H9 (cell line): Measurements from ENCODE around the gene DTNB. TPM values are rescaled to one million over a fixed set of nuclear protein-coding genes. Genes with fewer than 3 reads are reported as not detected.

Experiments
- DNase-seq: peaks from one replicate; pipeline ENCODE4 v3.0.0-alpha.2; 2017
- H2AFZ ChIP-seq: one replicate; pipeline ENCODE4 v1.6.1; 2013; ENCODE audit warnings: mild to moderate bottlenecking, low read length, control low read depth, moderate library complexity
- H2AK5ac ChIP-seq: 2 replicates; pipeline ENCODE4 v1.6.1; 2013; ENCODE audit warnings: low read length, control low read depth, mixed read lengths; ENCODE audit not compliant: insufficient read length
- H2BK120ac ChIP-seq: one replicate; pipeline ENCODE4 v1.6.1; 2013; ENCODE audit warnings: low read depth, mild to moderate bottlenecking, low read length, control low read depth, inconsistent platforms; ENCODE audit not compliant: poor library complexity, severe bottlenecking
- H2BK12ac ChIP-seq: 2 replicates; pipeline ENCODE4 v1.6.1; 2013; ENCODE audit warnings: low read length, control low read depth, mixed read lengths, low read depth; ENCODE audit not compliant: insufficient read length
- H2BK15ac ChIP-seq: 2 replicates; pipeline ENCODE4 v1.6.1; 2013; ENCODE audit warnings: low read depth, low read length, control low read depth
- H2BK20ac ChIP-seq: one replicate; pipeline ENCODE4 v1.6.1; 2013; ENCODE audit warnings: low read depth, mild to moderate bottlenecking, low read length, control low read depth, inconsistent platforms; ENCODE audit not compliant: poor library complexity, severe bottlenecking
- H2BK5ac ChIP-seq: 2 replicates; pipeline ENCODE4 v1.6.1; 2013; ENCODE audit warnings: low read length, control low read depth, mixed read lengths; ENCODE audit not compliant: insufficient read length
- H3K14ac ChIP-seq: 2 replicates; pipeline ENCODE4 v1.6.1; 2013; ENCODE audit warnings: low read length, control low read depth; ENCODE audit not compliant: insufficient read depth
- H3K18ac ChIP-seq: 2 replicates; pipeline ENCODE4 v1.6.1; 2013; ENCODE audit warnings: low read depth, mild to moderate bottlenecking, mixed read lengths, low read length, control low read depth; ENCODE audit not compliant: insufficient read length
- H3K23ac ChIP-seq: 2 replicates; pipeline ENCODE4 v1.6.1; 2013; ENCODE audit warnings: low read length, control low read depth, mixed read lengths, low read depth; ENCODE audit not compliant: insufficient read length
- H3K23me2 ChIP-seq: 2 replicates; pipeline ENCODE4 v1.6.1; 2013; ENCODE audit warnings: low read depth, mild to moderate bottlenecking, mixed read lengths, low read length, control low read depth; ENCODE audit not compliant: insufficient read length, poor library complexity, severe bottlenecking
- H3K27ac ChIP-seq: 2 replicates; pipeline ENCODE4 v1.5.1; 2013; ENCODE audit warnings: low read length, control low read depth, mixed read lengths, low read depth; ENCODE audit not compliant: insufficient read length
- H3K27me3 ChIP-seq: 2 replicates; pipeline ENCODE4 v1.6.1; 2013; ENCODE audit warnings: low read length, control low read depth, inconsistent platforms; ENCODE audit not compliant: insufficient read depth
- H3K4ac ChIP-seq: 2 replicates; pipeline ENCODE4 v1.6.1; 2013; ENCODE audit warnings: low read depth, mild to moderate bottlenecking, control low read depth, inconsistent platforms, low read length, moderate library complexity
- H3K4me1 ChIP-seq: 2 replicates; pipeline ENCODE4 v1.6.1; 2013; ENCODE audit warnings: low read length, control low read depth, inconsistent platforms; ENCODE audit not compliant: insufficient read depth
- H3K4me2 ChIP-seq: 2 replicates; pipeline ENCODE4 v1.6.1; 2013; ENCODE audit warnings: low read length, control low read depth, mixed read lengths; ENCODE audit not compliant: insufficient read length, insufficient read depth
- H3K56ac ChIP-seq: 2 replicates; pipeline ENCODE4 v1.6.1; 2013; ENCODE audit warnings: low read depth, mild to moderate bottlenecking, mixed read lengths, low read length, control low read depth; ENCODE audit not compliant: insufficient read length
- H3K79me1 ChIP-seq: 2 replicates; pipeline ENCODE4 v1.6.1; 2013; ENCODE audit warnings: low read depth, mild to moderate bottlenecking, moderate library complexity, low read length, control low read depth, inconsistent platforms; ENCODE audit not compliant: insufficient read depth, poor library complexity, severe bottlenecking
- H3K79me2 ChIP-seq: 2 replicates; pipeline ENCODE4 v1.6.1; 2013; ENCODE audit warnings: low read length, control low read depth, inconsistent platforms; ENCODE audit not compliant: insufficient read depth
- H3K9ac ChIP-seq: 2 replicates; pipeline ENCODE4 v1.6.1; 2013; ENCODE audit warnings: low read length, control low read depth, mixed read lengths; ENCODE audit not compliant: insufficient read length; ENCODE audit errors: extremely low read depth
- H3K9me3 ChIP-seq: one replicate; pipeline ENCODE4 v1.6.1; 2013; ENCODE audit warnings: low read depth, low read length, inconsistent platforms; ENCODE audit not compliant: control insufficient read depth
- H3T11ph ChIP-seq: one replicate; pipeline ENCODE4 v1.6.1; 2013; ENCODE audit warnings: mild to moderate bottlenecking, low read length, control low read depth, inconsistent platforms
- H4K20me1 ChIP-seq: one replicate; pipeline ENCODE4 v1.6.1; 2013; ENCODE audit not compliant: control insufficient read depth, insufficient read length, insufficient read depth
- H4K5ac ChIP-seq: 2 replicates; pipeline ENCODE4 v1.6.1; 2013; ENCODE audit warnings: low read depth, mild to moderate bottlenecking, mixed read lengths, low read length, control low read depth; ENCODE audit not compliant: insufficient read length
- H4K8ac ChIP-seq: replicated peaks from 2 replicates; pipeline ENCODE4 v1.6.1; 2013; ENCODE audit warnings: low read length, control low read depth, mixed read lengths, low read depth; ENCODE audit not compliant: insufficient read length
- H4K91ac ChIP-seq: 2 replicates; pipeline ENCODE4 v1.6.1; 2013; ENCODE audit warnings: low read depth, mild to moderate bottlenecking, moderate library complexity, mixed read lengths, low read length, control low read depth; ENCODE audit not compliant: insufficient read length
- H3K27ac Mint-ChIP-seq, 3 experiments: 2 replicates in 2 of 3; 3 replicates in 1 of 3; pipeline ENCODE4 v1.8.0; 2020 to 2021; ENCODE audit warnings: mixed read lengths in 3 of 3, mild to moderate bottlenecking in 1 of 3, moderate library complexity in 1 of 3
- H3K27me3 Mint-ChIP-seq: 2 replicates; pipeline ENCODE4 v1.8.0; 2021; ENCODE audit warnings: low read depth, mild to moderate bottlenecking, moderate library complexity, mixed read lengths
- H3K36me3 Mint-ChIP-seq, 3 experiments: 2 replicates in 2 of 3; 3 replicates in 1 of 3; pipeline ENCODE4 v1.8.0; 2020 to 2021; ENCODE audit warnings: low read depth in 3 of 3, mixed read lengths in 3 of 3; ENCODE audit not compliant: insufficient read depth in 1 of 3
- H3K4me1 Mint-ChIP-seq, 2 experiments: 2 replicates each; pipeline ENCODE4 v1.8.0; 2020; ENCODE audit warnings: mixed read lengths in 2 of 2
- H3K4me3 Mint-ChIP-seq, 2 experiments: 2 replicates in 1 of 2; 3 replicates in 1 of 2; pipeline ENCODE4 v1.8.0; 2020 to 2021; ENCODE audit warnings: mild to moderate bottlenecking in 2 of 2, mixed read lengths in 2 of 2, moderate library complexity in 1 of 2
- H3K9me3 Mint-ChIP-seq, 2 experiments: 2 replicates in 1 of 2; 3 replicates in 1 of 2; pipeline ENCODE4 v1.8.0; 2020; ENCODE audit warnings: mild to moderate bottlenecking in 2 of 2, mixed read lengths in 2 of 2, moderate library complexity in 1 of 2
- WGBS: extraction: QIAGEN DNeasy Blood & Tissue Kit; methylation state at CpG from one replicate; pipeline ENCODE4 v1.1.7; 2013; ENCODE audit warnings: missing lambda C conversion rate, low lambda C conversion rate, mixed read lengths; ENCODE audit not compliant: insufficient read length; ENCODE audit errors: extremely low coverage; 5-methylcytosine and 5-hydroxymethylcytosine counted together
- total RNA-seq: library from RNA; stranded (reverse); gene quantifications from 2 replicates; pipeline ENCODE4 v1.2.1, GENCODE V29; 2021
- TF ChIP-seq, protein P1 (sequence below): fragments of 200-600 bp; sonication (generic); conservative IDR thresholded peaks from 3 replicates; pipeline ENCODE4 v1.8.0; 2021; ENCODE audit warnings: antibody characterized with exemption, mild to moderate bottlenecking

The DTNB gene
- total RNA-seq, 1 experiment from 2014 or later, result 26.7 TPM

DNA sequence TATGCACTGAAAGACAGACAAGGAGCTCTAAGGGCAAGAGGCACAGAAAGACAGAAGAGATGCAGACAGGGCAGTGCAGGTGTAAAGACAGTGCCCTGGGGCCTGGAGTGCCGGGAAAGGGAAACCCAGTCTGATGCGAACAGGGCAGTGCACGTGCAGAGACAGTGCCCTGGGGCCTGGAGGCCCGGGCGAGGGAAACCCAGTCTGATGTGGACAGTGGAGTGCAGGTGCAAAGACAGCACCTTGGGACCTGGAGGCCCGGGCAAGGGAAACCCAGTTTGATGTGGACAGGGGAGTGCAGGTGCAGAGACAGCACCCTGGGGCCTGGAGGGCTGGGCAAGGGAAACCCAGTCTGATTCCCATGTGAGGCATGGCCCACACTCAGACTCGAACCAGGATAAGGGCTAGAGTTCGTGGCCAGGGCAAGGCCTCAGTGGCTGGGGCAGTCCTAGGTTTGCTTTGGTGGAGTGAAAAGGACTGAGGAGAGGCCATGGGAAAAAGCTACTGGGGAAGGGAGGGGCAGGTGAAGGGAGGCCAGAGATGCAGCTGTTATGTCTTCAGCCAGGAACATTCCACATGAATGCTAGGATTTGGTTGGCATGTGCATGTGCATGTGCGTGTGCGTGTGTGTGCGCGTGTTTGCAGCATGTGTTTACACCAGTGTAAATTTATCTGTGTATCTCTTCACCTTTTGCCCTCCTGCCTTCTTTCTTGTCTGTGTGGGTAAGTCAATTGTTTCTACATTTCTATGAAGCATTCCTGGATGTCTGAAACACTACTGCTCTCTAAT, 292.6 kb downstream of the DTNB start:
- Histone ChIP-seq H2BK5ac (no peak overlapping the region), H4K5ac (no peak overlapping the region), H3K9me3 (no peaks in the 10 kb centered on the region), H3K9ac (no peak overlapping the region), H3K4me2 (no peak overlapping the region), H3K14ac (no peak overlapping the region), H4K91ac (no peak overlapping the region), H2AK5ac (no peak overlapping the region), H2BK120ac (no peak overlapping the region), H3K79me1 (no peaks in the 10 kb centered on the region), H3K56ac (no peak overlapping the region), H3K27me3 (no peaks in the 10 kb centered on the region), H2BK20ac (no peak overlapping the region), H3K23me2 (no peaks in the 10 kb centered on the region), H3K23ac (no peak overlapping the region), H4K20me1 (no peaks in the 10 kb centered on the region), H2BK15ac (no peak overlapping the region), H3K4me1 (no peaks in the 10 kb centered on the region), H4K8ac (no peak overlapping the region), H2AFZ (no peak overlapping the region), H3K18ac (no peak overlapping the region), H3T11ph (no peak overlapping the region), H3K4ac (no peak overlapping the region), H2BK12ac (no peak overlapping the region), H3K27ac (no peak overlapping the region), H3K79me2 (no peaks in the 10 kb centered on the region)
- H3K36me3 Mint-ChIP-seq, result peaks cover 5 to 11% (median 7%) of the 10 kb centered on the region in 3 experiments; a peak in 6 of 7 replicates
- WGBS, result no CpG with 5 or more reads among the region's 12 CpGs
- H3K4me1 Mint-ChIP-seq, result peaks cover 16% of the 10 kb centered on the region in 2 experiments
- peaks cover 25% of the 10 kb centered on the region for H3K27me3 Mint-ChIP-seq
- H3K9me3 Mint-ChIP-seq, result peaks cover 8 to 11% of the 10 kb centered on the region in 2 experiments; a peak in 4 of 5 replicates
- no peak overlapping the region; a peak in 1 of 7 replicates for H3K27ac Mint-ChIP-seq
- DNase-seq, result no peak
- TF ChIP-seq, protein P1, sequence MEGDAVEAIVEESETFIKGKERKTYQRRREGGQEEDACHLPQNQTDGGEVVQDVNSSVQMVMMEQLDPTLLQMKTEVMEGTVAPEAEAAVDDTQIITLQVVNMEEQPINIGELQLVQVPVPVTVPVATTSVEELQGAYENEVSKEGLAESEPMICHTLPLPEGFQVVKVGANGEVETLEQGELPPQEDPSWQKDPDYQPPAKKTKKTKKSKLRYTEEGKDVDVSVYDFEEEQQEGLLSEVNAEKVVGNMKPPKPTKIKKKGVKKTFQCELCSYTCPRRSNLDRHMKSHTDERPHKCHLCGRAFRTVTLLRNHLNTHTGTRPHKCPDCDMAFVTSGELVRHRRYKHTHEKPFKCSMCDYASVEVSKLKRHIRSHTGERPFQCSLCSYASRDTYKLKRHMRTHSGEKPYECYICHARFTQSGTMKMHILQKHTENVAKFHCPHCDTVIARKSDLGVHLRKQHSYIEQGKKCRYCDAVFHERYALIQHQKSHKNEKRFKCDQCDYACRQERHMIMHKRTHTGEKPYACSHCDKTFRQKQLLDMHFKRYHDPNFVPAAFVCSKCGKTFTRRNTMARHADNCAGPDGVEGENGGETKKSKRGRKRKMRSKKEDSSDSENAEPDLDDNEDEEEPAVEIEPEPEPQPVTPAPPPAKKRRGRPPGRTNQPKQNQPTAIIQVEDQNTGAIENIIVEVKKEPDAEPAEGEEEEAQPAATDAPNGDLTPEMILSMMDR, result no peak
- no peak overlapping the region for H3K4me3 Mint-ChIP-seq
